Measurements from ENCODE around the gene DSCAML1.

DSCAML1 gene

GRCh38 chr11:117430293-117430955 is 366.6 kb downstream of the DSCAML1 start:
- FAIRE-seq (no peak), DNase-seq (ENCODE audit: insufficient read length, low spot score) (no peak)
- TF ChIP-seq CTCF (IDR thresholded peaks at IDR 0.05; ENCODE audit: insufficient read depth, missing control alignments): no peak

- FAIRE-seq (no peak), DNase-seq (ENCODE audit: insufficient read length, low spot score) (no peak)
- no peak for TF ChIP-seq CTCF (IDR thresholded peaks at IDR 0.05; ENCODE audit: insufficient read depth, missing control alignments)
These were observed 368.2 kb downstream of the DSCAML1 start for GRCh38 chr11:117428856-117429229.

- TF ChIP-seq CTCF (IDR thresholded peaks at IDR 0.05; ENCODE audit: insufficient read depth, missing control alignments): no peak
- FAIRE-seq (no peak), DNase-seq (ENCODE audit: insufficient read length, low spot score) (no peak)
These were observed 368.7 kb downstream of the DSCAML1 start for GRCh38 chr11:117428186-117428855.

- FAIRE-seq: no peak
- DNase-seq (ENCODE audit: insufficient read length, low spot score): no peak
- TF ChIP-seq CTCF (IDR thresholded peaks at IDR 0.05; ENCODE audit: insufficient read depth, missing control alignments): no peak
These were observed 369.6 kb downstream of the DSCAML1 start for GRCh38 chr11:117427356-117427874.

- FAIRE-seq (no peak), DNase-seq (ENCODE audit: insufficient read length, low spot score) (no peak)
- no peak for TF ChIP-seq CTCF (IDR thresholded peaks at IDR 0.05; ENCODE audit: insufficient read depth, missing control alignments)
These were observed 370.1 kb downstream of the DSCAML1 start for GRCh38 chr11:117426941-117427340.

- DNase-seq (ENCODE audit: insufficient read length, low spot score): peak; percentile 78
- FAIRE-seq: no peak
- TF ChIP-seq CTCF (IDR thresholded peaks at IDR 0.05; ENCODE audit: insufficient read depth, missing control alignments): peak; percentile 96
These were observed 370.7 kb downstream of the DSCAML1 start for GRCh38 chr11:117426297-117426685.

Data from D721Med (cell line).